GM18951 (cell line): ENCODE data around the gene SHOC1.

Experiments used
- POLR2A ChIP-seq: IDR thresholded peaks from 4 replicates; pipeline ENCODE4 v1.6.1; 2011; ENCODE audit warnings: mild to moderate bottlenecking; ENCODE audit not compliant: insufficient read length, insufficient read depth; ENCODE audit errors: extremely low read depth
- in situ Hi-C: fragments of 300-500 bp; cut with MboI; formaldehyde crosslinking; loops from one replicate; pipeline ENCODE4 v1.12.0; 2022; ENCODE audit warnings: low sequenced_read_pairs, mixed read lengths, inconsistent platforms; ENCODE audit not compliant: unreplicated experiment

Gene SHOC1

GRCh38 chr9:111789881-111790280 is 4.9 kb downstream of the SHOC1 start:
- in situ Hi-C loops: no loop called here
- TF ChIP-seq POLR2A: no peak

DNA sequence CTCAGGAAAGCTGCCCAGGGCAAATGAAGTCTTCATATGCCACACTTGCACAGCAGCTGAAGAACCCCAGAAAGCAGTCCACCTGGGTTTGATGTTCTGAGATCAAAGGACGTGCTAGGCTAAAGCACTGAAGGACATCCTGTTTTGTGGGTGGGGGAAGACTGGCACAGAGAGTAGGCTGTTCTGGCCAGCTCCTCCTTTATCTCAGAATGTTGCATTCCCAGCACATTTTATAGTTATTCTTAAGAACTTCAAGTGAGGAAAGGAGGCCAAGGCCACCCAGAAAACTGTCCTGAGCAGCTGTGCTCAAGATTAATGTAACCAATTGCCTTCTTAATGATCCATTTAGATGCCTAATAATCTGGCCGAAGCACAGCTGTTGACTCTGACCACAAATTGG is 10.9 kb downstream of the SHOC1 start:
- in situ Hi-C loops: no loop called here
- no peak for TF ChIP-seq POLR2A

DNA sequence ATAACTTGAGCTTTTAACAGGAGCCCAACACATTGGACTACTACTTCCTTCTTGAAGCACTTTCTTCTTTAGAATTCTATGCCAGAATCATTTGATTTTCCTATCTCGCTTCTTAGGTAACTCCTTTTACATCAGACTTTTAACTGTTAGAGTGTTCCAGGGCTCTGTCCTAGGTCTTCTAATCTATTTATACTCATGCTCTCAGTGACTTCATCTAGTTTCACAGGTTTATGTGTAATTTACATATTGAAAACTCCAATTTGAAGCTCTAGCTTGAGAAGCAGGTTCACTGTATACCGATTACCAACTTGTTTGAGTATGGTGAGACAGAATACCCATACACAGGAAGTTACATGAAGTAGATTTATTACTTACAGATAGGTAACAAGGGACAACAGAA is 11.3 kb downstream of the SHOC1 start:
- no peak for TF ChIP-seq POLR2A
- in situ Hi-C loops: no loop called here

DNA sequence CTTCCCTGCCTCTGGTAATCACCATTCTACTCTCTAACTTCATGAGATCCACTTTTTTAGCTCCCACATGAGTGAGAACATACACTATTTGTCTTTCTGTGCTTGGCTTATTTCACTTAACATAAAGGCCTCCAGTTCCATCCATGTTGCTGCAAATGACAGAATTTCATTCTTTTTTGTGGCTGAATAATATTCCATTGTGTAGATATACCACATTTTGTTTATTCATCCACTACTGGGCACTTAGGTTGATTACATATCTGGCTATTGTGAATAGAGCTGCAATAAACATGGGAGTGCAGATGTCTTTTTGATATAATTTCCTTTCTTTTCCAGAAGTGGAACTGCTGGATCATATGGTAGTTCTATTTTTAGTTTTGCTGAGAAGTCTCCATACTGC is 28.7 kb downstream of the SHOC1 start:
- in situ Hi-C loops: loop anchor here (10.0 kb wide), 2 partner anchors 309 to 599 kb away; no protein-coding TSS in a partner anchor
- no peak for TF ChIP-seq POLR2A

GRCh38 chr9:111762556-111762955 is 32.2 kb downstream of the SHOC1 start:
- TF ChIP-seq POLR2A: no peak
- in situ Hi-C loops: loop anchor here (10.0 kb wide), 2 partner anchors 312 to 602 kb away; no protein-coding TSS in a partner anchor

DNA sequence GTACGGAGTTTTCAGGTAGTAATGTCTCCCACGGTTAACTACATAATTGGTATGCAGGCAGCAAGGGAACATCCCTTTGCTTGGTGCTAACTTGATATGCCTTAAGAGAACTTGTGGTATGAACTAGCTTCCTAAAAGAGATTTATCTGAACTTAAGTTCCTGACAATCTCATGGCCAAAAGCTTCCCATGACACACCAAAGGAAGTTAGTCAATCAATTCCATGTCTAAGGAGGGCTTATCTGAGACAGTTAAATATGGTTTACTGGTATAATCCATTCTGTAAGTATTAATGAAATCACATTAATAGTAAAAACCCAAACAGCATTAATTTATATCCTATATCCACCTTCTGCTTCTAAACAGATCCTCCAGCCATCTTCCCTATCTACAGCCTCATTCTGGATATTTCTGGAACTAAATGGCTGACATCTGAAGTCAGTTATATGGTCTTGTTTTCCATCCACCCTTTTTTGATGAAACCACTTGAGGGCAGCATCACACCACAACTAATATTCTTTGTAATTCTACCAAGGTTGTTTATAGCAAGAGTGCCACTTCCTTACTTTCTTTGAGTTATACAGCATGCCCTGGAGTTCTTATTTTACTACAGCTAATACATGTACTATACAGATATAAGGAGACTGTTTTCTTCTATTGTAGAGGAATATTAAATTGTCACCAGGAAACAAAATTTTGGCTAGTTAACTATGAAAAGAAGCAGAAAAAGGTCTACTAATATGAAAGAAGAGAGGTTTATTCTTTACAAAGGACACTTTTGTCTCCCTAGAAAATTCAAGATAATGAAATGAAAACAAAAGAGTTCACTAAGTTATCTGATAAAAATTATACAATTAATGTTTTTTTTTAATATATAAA is 34.7 kb downstream of the SHOC1 start:
- in situ Hi-C loops: loop anchor here (10.0 kb wide), 2 partner anchors 315 to 605 kb away; no protein-coding TSS in a partner anchor
- TF ChIP-seq POLR2A: no peak

DNA sequence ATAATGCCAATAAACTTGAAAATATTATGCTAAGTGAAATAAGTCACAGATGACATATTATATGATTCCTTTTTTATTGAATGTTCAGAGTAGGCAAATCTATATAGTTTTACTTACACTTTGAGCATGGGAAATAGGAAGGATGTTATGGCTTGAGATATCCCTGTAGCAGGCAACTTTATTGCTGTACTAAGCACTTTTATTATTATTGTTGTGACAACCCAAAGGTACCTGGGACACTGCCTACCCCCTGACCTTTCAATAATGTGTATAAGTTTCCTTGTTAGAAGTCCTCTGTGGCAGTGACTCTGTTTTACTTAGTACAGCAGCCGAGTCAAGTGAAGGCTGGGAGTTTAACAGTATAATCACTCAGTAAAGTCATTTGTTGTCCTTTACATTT is 39.9 kb downstream of the SHOC1 start:
- TF ChIP-seq POLR2A: no peak
- in situ Hi-C loops: no loop called here

DNA sequence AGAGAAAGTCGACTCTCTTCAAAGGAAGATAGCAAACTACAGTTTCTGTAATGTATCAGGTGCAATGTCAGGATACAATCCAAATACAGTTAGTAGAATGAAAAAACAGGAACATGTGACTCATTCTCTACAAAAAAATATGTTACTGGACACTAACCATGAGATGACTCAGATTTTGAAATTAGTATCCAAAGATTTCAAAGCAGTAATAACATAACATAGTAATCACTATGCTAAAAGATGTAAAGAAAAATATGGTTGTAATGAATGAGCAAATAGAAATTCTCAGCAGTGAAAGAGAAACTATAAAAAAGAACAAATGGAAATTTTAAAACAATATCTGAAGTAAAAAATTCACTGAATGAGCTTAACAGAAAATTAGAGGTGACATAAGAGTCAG is 42.3 kb downstream of the SHOC1 start:
- in situ Hi-C loops: no loop called here
- no peak for TF ChIP-seq POLR2A
